Dendritic cell treated with granulocyte-macrophage colony-stimulating factor and Interleukin-4, amounts not matched to agents 40 ng/mL and 50 ng/mL, for 4 days (primary cell): ENCODE data around the gene ATE1.

Source experiments
- H3K27ac Mint-ChIP-seq: one replicate; pipeline ENCODE4 v1.8.0; 2022; ENCODE audit warnings: mild to moderate bottlenecking, mixed read lengths
- H3K27me3 Mint-ChIP-seq: one replicate; pipeline ENCODE4 v1.8.0; 2022; ENCODE audit warnings: mild to moderate bottlenecking, mixed read lengths
- H3K36me3 Mint-ChIP-seq: one replicate; pipeline ENCODE4 v1.8.0; 2022; ENCODE audit warnings: low read depth, mixed read lengths
- H3K4me1 Mint-ChIP-seq: one replicate; pipeline ENCODE4 v1.8.0; 2022; ENCODE audit warnings: low read depth, mixed read lengths
- H3K4me3 Mint-ChIP-seq: one replicate; pipeline ENCODE4 v1.8.0; 2022; ENCODE audit warnings: mild to moderate bottlenecking, moderate library complexity, mixed read lengths
- H3K9me3 Mint-ChIP-seq: one replicate; pipeline ENCODE4 v1.8.0; 2022; ENCODE audit warnings: mixed read lengths
- intact Hi-C: fragments of 100-400 bp; cut with micrococcal nuclease; formaldehyde crosslinking; loops from one replicate; pipeline ENCODE4 v1.15.0; 2022

ATE1 gene

GRCh38 chr10:121873236-121873635 is 54.6 kb downstream of the ATE1 start:
- Mint-ChIP-seq H3K4me1 (no peaks in the 10 kb centered on the region), H3K27me3 (no peaks in the 10 kb centered on the region), H3K36me3 (peaks cover 46% of the 10 kb centered on the region), H3K4me3 (no peak overlapping the region), H3K27ac (no peak overlapping the region), H3K9me3 (no peaks in the 10 kb centered on the region)
- intact Hi-C loops = no loop called here

- Mint-ChIP-seq H3K4me3 (no peak overlapping the region), H3K36me3 (peaks cover 32% of the 10 kb centered on the region), H3K27ac (no peak overlapping the region), H3K27me3 (no peaks in the 10 kb centered on the region), H3K4me1 (no peaks in the 10 kb centered on the region), H3K9me3 (no peaks in the 10 kb centered on the region)
- intact Hi-C loops = no loop called here
These were observed 57.4 kb downstream of the ATE1 start for GRCh38 chr10:121870413-121870812.

GRCh38 chr10:121865554-121865953 is 62.3 kb downstream of the ATE1 start:
- H3K4me1 Mint-ChIP-seq = no peaks in the 10 kb centered on the region
- intact Hi-C loops = no loop called here
- H3K27me3 Mint-ChIP-seq = no peaks in the 10 kb centered on the region
- peaks cover 43% of the 10 kb centered on the region for H3K36me3 Mint-ChIP-seq
- no peak overlapping the region for H3K4me3 Mint-ChIP-seq
- no peaks in the 10 kb centered on the region for H3K9me3 Mint-ChIP-seq
- no peak overlapping the region for H3K27ac Mint-ChIP-seq

GRCh38 chr10:121864653-121865052 is 63.2 kb downstream of the ATE1 start:
- Mint-ChIP-seq H3K4me3 (no peak overlapping the region), H3K27ac (no peak overlapping the region), H3K4me1 (no peaks in the 10 kb centered on the region), H3K27me3 (no peaks in the 10 kb centered on the region), H3K36me3 (peaks cover 34% of the 10 kb centered on the region), H3K9me3 (no peaks in the 10 kb centered on the region)
- intact Hi-C loops = no loop called here

- no peaks in the 10 kb centered on the region for H3K27me3 Mint-ChIP-seq
- H3K9me3 Mint-ChIP-seq = no peaks in the 10 kb centered on the region
- intact Hi-C loops = no loop called here
- H3K4me3 Mint-ChIP-seq = no peak overlapping the region
- H3K27ac Mint-ChIP-seq = no peak overlapping the region
- H3K4me1 Mint-ChIP-seq = no peaks in the 10 kb centered on the region
- peaks cover 29% of the 10 kb centered on the region for H3K36me3 Mint-ChIP-seq
These were observed 63.7 kb downstream of the ATE1 start for GRCh38 chr10:121864168-121864567.

GRCh38 chr10:121862649-121863048 is 65.2 kb downstream of the ATE1 start:
- H3K27me3 Mint-ChIP-seq = no peaks in the 10 kb centered on the region
- H3K36me3 Mint-ChIP-seq = peaks cover 32% of the 10 kb centered on the region
- H3K4me3 Mint-ChIP-seq = no peak overlapping the region
- intact Hi-C loops = no loop called here
- no peaks in the 10 kb centered on the region for H3K4me1 Mint-ChIP-seq
- H3K27ac Mint-ChIP-seq = no peak overlapping the region
- no peaks in the 10 kb centered on the region for H3K9me3 Mint-ChIP-seq

GRCh38 chr10:121862042-121862441 is 65.8 kb downstream of the ATE1 start:
- H3K27ac Mint-ChIP-seq = no peak overlapping the region
- H3K9me3 Mint-ChIP-seq = no peaks in the 10 kb centered on the region
- peaks cover 32% of the 10 kb centered on the region for H3K36me3 Mint-ChIP-seq
- H3K4me3 Mint-ChIP-seq = no peak overlapping the region
- intact Hi-C loops = no loop called here
- no peaks in the 10 kb centered on the region for H3K27me3 Mint-ChIP-seq
- no peaks in the 10 kb centered on the region for H3K4me1 Mint-ChIP-seq

GRCh38 chr10:121860810-121861209 is 67.0 kb downstream of the ATE1 start:
- Mint-ChIP-seq H3K9me3 (no peaks in the 10 kb centered on the region), H3K27me3 (no peaks in the 10 kb centered on the region), H3K36me3 (peaks cover 33% of the 10 kb centered on the region), H3K27ac (no peak overlapping the region), H3K4me1 (no peaks in the 10 kb centered on the region), H3K4me3 (no peak overlapping the region)
- intact Hi-C loops = no loop called here

- no peaks in the 10 kb centered on the region for H3K27me3 Mint-ChIP-seq
- H3K4me1 Mint-ChIP-seq = no peaks in the 10 kb centered on the region
- H3K9me3 Mint-ChIP-seq = no peaks in the 10 kb centered on the region
- no peak overlapping the region for H3K27ac Mint-ChIP-seq
- peaks cover 47% of the 10 kb centered on the region for H3K36me3 Mint-ChIP-seq
- no peak overlapping the region for H3K4me3 Mint-ChIP-seq
- intact Hi-C loops = no loop called here
These were observed 72.9 kb downstream of the ATE1 start for GRCh38 chr10:121854809-121855445.

GRCh38 chr10:121853950-121854349 is 73.9 kb downstream of the ATE1 start:
- Mint-ChIP-seq H3K27me3 (no peaks in the 10 kb centered on the region), H3K36me3 (peaks cover 57% of the 10 kb centered on the region), H3K4me1 (no peaks in the 10 kb centered on the region), H3K4me3 (no peak overlapping the region), H3K27ac (no peak overlapping the region), H3K9me3 (no peaks in the 10 kb centered on the region)
- intact Hi-C loops = no loop called here

- Mint-ChIP-seq H3K27ac (no peak overlapping the region), H3K27me3 (no peaks in the 10 kb centered on the region), H3K9me3 (no peaks in the 10 kb centered on the region), H3K4me3 (no peak overlapping the region), H3K36me3 (peaks cover 53% of the 10 kb centered on the region), H3K4me1 (no peaks in the 10 kb centered on the region)
- intact Hi-C loops = no loop called here
These were observed 76.0 kb downstream of the ATE1 start for GRCh38 chr10:121851786-121852185.

GRCh38 chr10:121848082-121848481 is 79.7 kb downstream of the ATE1 start:
- intact Hi-C loops = no loop called here
- Mint-ChIP-seq H3K4me3 (no peak overlapping the region), H3K9me3 (no peaks in the 10 kb centered on the region), H3K27ac (no peak overlapping the region), H3K4me1 (no peaks in the 10 kb centered on the region), H3K27me3 (no peaks in the 10 kb centered on the region), H3K36me3 (peaks cover 47% of the 10 kb centered on the region)

- H3K4me3 Mint-ChIP-seq = no peak overlapping the region
- peaks cover 47% of the 10 kb centered on the region for H3K36me3 Mint-ChIP-seq
- intact Hi-C loops = no loop called here
- H3K27me3 Mint-ChIP-seq = no peaks in the 10 kb centered on the region
- no peak overlapping the region for H3K27ac Mint-ChIP-seq
- H3K4me1 Mint-ChIP-seq = no peaks in the 10 kb centered on the region
- H3K9me3 Mint-ChIP-seq = no peaks in the 10 kb centered on the region
These were observed 81.3 kb downstream of the ATE1 start for GRCh38 chr10:121846555-121846954.

- H3K36me3 Mint-ChIP-seq = peaks cover 37% of the 10 kb centered on the region
- intact Hi-C loops = no loop called here
- H3K4me1 Mint-ChIP-seq = no peaks in the 10 kb centered on the region
- no peaks in the 10 kb centered on the region for H3K27me3 Mint-ChIP-seq
- no peak overlapping the region for H3K27ac Mint-ChIP-seq
- no peaks in the 10 kb centered on the region for H3K9me3 Mint-ChIP-seq
- no peak overlapping the region for H3K4me3 Mint-ChIP-seq
These were observed 82.6 kb downstream of the ATE1 start for GRCh38 chr10:121845044-121845784.

GRCh38 chr10:121844537-121844936 is 83.3 kb downstream of the ATE1 start:
- intact Hi-C loops = no loop called here
- Mint-ChIP-seq H3K27ac (no peak overlapping the region), H3K4me3 (no peak overlapping the region), H3K9me3 (no peaks in the 10 kb centered on the region), H3K36me3 (peaks cover 30% of the 10 kb centered on the region), H3K27me3 (no peaks in the 10 kb centered on the region), H3K4me1 (no peaks in the 10 kb centered on the region)
